Activated T-cell treated with anti-CD3 and anti-CD28 coated beads, Interleukin-2, amount 50 U/mL, for 72 hours (primary cell): ENCODE measurements around the gene ZBTB17. TPM values are rescaled to one million over a fixed set of nuclear protein-coding genes. Genes with fewer than 3 reads are reported as not detected.

Experiments
- total RNA-seq, 2 donors: library from RNA; stranded (reverse); gene quantifications; one replicate each; pipeline ENCODE4 v1.2.3, GENCODE V29; 2022

Gene ZBTB17
- total RNA-seq, 2 donors from 2014 or later, result 76.0 to 84.1 TPM

Other genes with a start within 250 kb of the ZBTB17 start
- 1 to 10 TPM; 2.5 to 3.0 TPM for gene SLC25A34, start 239.8 kb downstream of the ZBTB17 start, total RNA-seq
- under 1 TPM in 1 of 2 donors, not detected in 1; 0.49 TPM for gene TMEM82, start 233.6 kb downstream of the ZBTB17 start, total RNA-seq
- not detected for gene FBLIM1, start 217.3 kb downstream of the ZBTB17 start, total RNA-seq
- gene UQCRHL, start 168.5 kb downstream of the ZBTB17 start, total RNA-seq, result 1 to 10 TPM; 2.2 to 2.9 TPM
- 10 to 100 TPM; 53.5 to 56.9 TPM for gene SPEN, start 128.4 kb downstream of the ZBTB17 start, total RNA-seq
- not detected for gene SRARP, start 28.1 kb upstream of the ZBTB17 start, total RNA-seq
- gene HSPB7, start 41.9 kb upstream of the ZBTB17 start, total RNA-seq, result not detected
- gene CLCNKA, start 45.9 kb upstream of the ZBTB17 start, total RNA-seq, result not detected
- gene CLCNKB, start 67.7 kb upstream of the ZBTB17 start, total RNA-seq, result not detected
- gene FAM131C, start 97.5 kb upstream of the ZBTB17 start, total RNA-seq, result under 1 TPM; 0.32 to 0.86 TPM
- gene EPHA2, start 180.0 kb upstream of the ZBTB17 start, total RNA-seq, result under 1 TPM in 1 of 2 donors, not detected in 1; 0.43 TPM
- gene ARHGEF19, start 236.6 kb upstream of the ZBTB17 start, total RNA-seq, result 1 to 10 TPM; 7.0 to 9.9 TPM